NB4 (cell line): ENCODE data around the gene C5AR1.
"Not testable (repeated sequence)": the region's sequence is repeated elsewhere in the genome, so short reads cannot be mapped to it uniquely, and the experiment has no call there.

Source experiments
- DNase-seq: peaks from one replicate; pipeline ENCODE4 v3.0.0; 2010; ENCODE audit warnings: low read depth
- H3K4me3 ChIP-seq: one replicate; pipeline ENCODE4 v1.5.1; 2011; ENCODE audit warnings: mild to moderate bottlenecking, low read depth, low read length, moderate library complexity
- MYC ChIP-seq: IDR thresholded peaks from 2 replicates; pipeline ENCODE4 v1.6.1; 2011; ENCODE audit warnings: low read depth, low read length
- POLR2A ChIP-seq: IDR thresholded peaks from 2 replicates; pipeline ENCODE4 v1.6.1; 2011; ENCODE audit warnings: mild to moderate bottlenecking; ENCODE audit not compliant: insufficient read length; ENCODE audit errors: extremely low read depth
- TF ChIP-seq, protein P1 (sequence below): IDR thresholded peaks from one replicate; pipeline ENCODE4 v1.5.1; 2012; ENCODE audit warnings: low read depth, low read length
- TF ChIP-seq, protein P2 (sequence below): IDR thresholded peaks from 2 replicates; pipeline ENCODE4 v1.6.1; 2011; ENCODE audit warnings: low read depth, low read length

C5AR1 gene

DNA sequence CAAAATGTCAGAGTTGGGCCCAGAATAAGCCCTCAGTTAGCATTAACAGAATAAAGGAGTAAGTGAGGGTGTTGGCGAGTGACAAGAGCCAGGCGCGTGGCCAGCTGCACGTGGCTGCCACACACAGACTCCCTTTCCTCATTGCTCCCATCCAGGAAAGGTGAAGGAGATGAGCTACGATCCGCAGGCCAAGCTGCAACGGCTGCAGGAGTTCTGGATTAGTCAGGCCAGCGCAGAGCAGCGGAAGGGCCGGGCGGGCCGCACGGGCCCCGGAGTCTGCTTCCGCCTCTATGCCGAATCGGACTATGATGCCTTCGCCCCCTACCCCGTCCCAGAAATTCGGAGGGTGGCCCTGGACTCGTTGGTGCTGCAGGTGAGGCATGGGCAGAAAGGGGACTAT is 52.7 kb downstream of the C5AR1 start:
- TF ChIP-seq, protein P1, sequence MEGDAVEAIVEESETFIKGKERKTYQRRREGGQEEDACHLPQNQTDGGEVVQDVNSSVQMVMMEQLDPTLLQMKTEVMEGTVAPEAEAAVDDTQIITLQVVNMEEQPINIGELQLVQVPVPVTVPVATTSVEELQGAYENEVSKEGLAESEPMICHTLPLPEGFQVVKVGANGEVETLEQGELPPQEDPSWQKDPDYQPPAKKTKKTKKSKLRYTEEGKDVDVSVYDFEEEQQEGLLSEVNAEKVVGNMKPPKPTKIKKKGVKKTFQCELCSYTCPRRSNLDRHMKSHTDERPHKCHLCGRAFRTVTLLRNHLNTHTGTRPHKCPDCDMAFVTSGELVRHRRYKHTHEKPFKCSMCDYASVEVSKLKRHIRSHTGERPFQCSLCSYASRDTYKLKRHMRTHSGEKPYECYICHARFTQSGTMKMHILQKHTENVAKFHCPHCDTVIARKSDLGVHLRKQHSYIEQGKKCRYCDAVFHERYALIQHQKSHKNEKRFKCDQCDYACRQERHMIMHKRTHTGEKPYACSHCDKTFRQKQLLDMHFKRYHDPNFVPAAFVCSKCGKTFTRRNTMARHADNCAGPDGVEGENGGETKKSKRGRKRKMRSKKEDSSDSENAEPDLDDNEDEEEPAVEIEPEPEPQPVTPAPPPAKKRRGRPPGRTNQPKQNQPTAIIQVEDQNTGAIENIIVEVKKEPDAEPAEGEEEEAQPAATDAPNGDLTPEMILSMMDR = no peak
- no peak for TF ChIP-seq POLR2A
- TF ChIP-seq MYC = no peak
- TF ChIP-seq, protein P2, sequence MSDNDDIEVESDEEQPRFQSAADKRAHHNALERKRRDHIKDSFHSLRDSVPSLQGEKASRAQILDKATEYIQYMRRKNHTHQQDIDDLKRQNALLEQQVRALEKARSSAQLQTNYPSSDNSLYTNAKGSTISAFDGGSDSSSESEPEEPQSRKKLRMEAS = no peak
- no peak overlapping the region for H3K4me3 ChIP-seq
- no peak for DNase-seq

DNA sequence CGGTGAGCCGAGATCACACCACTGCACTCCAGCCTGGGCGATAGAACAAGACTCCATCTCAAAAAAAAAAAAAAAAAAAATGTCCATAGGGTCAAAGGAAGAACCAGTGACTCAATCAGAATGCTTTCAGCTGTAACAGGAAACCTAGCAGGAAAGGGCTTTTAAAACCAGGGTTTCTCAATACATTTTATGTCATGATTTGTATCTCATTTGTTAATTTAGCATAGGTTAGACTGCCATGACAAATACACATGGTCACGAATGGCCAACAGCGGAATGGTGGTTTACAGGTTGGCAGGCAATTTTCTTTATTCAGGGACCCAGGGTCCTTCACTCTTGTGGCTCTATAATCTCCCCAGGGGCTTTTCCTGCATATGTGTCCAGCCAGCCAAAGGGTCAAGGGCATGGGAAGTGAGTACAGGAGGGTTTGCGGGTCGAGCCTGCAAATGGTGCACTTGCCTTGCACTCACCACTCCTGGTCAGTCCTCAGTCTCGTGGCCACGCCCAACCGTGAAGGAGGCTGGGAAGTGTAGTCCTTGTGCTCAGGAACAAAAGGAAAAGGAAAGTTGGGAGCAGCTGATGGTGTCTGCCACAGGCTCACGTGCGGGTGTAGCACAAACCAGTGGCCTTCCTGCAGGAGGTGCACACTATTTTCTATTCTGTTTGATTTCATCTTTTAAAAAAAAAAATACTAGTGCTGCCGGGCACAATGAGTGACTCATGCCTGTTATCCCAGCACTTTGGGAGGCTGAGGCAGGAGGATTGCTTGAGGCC is 54.3 kb downstream of the C5AR1 start:
- no peak overlapping the region for H3K4me3 ChIP-seq
- TF ChIP-seq, protein P2 = no peak
- DNase-seq = peak; percentile 68

DNA sequence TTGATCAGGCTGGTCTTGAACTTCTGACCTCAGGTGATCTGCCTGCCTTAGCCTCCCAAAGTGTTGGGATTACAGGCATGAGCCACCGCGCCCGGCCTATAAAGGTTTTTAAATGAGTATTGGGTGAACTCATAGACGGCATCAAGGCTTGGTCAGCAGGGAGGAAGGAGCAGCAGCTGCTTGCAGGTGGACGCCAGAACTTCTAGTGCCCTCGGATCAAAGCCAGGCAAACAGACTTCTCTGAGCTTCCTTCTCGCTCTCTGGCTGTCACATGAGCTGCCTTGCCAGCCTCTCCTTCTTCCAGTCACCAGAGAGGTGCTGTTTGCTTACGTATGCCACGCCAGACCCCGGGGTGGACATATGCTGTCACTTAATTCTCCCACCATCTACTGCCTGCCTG is 55.8 kb downstream of the C5AR1 start:
- not testable (repeated sequence) for DNase-seq, H3K4me3 ChIP-seq

DNA sequence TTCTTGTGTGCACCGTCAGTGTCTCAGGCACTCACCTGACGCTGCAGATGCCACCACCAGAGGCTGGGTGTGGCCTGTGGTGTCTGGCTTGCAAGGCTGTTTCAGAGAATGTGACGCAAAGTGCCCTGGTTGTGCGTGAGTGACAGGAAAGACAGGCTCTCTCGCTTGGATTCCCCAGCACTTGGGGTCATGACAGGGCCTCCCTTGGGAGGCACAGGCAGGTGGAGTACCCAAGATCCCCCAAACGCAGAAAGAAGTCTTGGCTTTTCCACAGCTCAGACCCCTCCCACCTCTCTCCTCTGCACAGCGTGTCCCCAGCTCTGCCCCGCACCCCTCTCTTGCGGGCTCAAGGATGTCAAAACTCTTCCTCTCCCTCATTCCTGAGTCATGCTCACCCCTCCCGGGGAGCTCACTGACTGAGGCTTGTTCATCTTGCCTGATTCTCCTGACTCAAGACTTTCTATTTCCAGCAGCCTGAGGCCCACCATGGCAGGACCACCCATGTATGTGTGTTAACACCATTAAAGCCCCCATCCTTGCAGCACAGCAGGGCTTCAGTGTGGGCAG is 60.5 kb downstream of the C5AR1 start:
- TF ChIP-seq POLR2A = no peak
- TF ChIP-seq, protein P2 = peak; percentile 82
- TF ChIP-seq MYC = peak; percentile 88
- H3K4me3 ChIP-seq = no peak overlapping the region
- peak; percentile 98 for DNase-seq

DNA sequence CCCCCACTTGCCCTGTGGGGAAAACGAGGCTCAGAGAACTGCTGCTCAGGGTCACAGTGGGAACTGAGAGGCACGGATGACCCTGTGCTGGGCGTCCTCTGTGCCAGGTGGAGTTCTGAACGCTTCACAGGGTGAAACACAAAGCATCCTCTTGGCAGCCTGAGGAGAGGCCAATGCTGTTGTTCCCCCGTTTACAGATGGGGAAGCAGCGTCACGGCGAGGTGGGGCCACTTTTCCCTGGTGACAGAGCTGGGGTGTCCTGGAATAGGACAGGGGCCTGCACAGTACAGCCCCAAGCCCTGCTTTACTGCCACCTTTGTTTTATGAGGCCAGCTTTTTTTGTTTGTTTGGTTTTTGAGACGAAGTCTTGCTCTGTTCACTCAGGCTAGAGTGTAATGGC is 61.6 kb downstream of the C5AR1 start:
- H3K4me3 ChIP-seq = no peak overlapping the region
- DNase-seq = no peak
- no peak for TF ChIP-seq POLR2A
- no peak for TF ChIP-seq MYC
- TF ChIP-seq, protein P1 = no peak
- TF ChIP-seq, protein P2 = no peak
